GM19455 (cell line): ENCODE results near the gene SHF.
"Not testable (repeated sequence)": the region's sequence is repeated elsewhere in the genome, so short reads cannot be mapped to it uniquely, and the experiment has no call there.

Source experiments
- ATAC-seq: cut with Tn5 transposase; IDR thresholded peaks from one replicate; pipeline ENCODE4 v1.9.1; 2021; ENCODE audit not compliant: unreplicated experiment

Gene SHF

GRCh38 chr15:45148076-45149059 is 39.4 kb downstream of the SHF start:
- no peak for ATAC-seq

GRCh38 chr15:45147606-45148005 is 40.2 kb downstream of the SHF start:
- no peak for ATAC-seq

GRCh38 chr15:45146405-45146804 is 41.4 kb downstream of the SHF start:
- ATAC-seq = no peak

- no peak for ATAC-seq
Observed at GRCh38 chr15:45144775-45145174, 43.0 kb downstream of the SHF start.

- no peak for ATAC-seq
Observed at GRCh38 chr15:45143946-45144345, 43.8 kb downstream of the SHF start.

GRCh38 chr15:45143056-45143455 is 44.7 kb downstream of the SHF start:
- no peak for ATAC-seq

- ATAC-seq = no peak
Observed at GRCh38 chr15:45141386-45141785, 46.4 kb downstream of the SHF start.

GRCh38 chr15:45140557-45141250 is 47.1 kb downstream of the SHF start:
- no peak for ATAC-seq

- ATAC-seq = no peak
Observed at GRCh38 chr15:45139770-45140169, 48.0 kb downstream of the SHF start.

GRCh38 chr15:45138814-45139765 is 48.7 kb downstream of the SHF start:
- ATAC-seq = no peak

- ATAC-seq = no peak
Observed at GRCh38 chr15:45137703-45138102, 50.1 kb downstream of the SHF start.

GRCh38 chr15:45136378-45136764 is 51.4 kb downstream of the SHF start:
- no peak for ATAC-seq

GRCh38 chr15:45135705-45136377 is 51.9 kb downstream of the SHF start:
- ATAC-seq = not testable (repeated sequence)

GRCh38 chr15:45134682-45135604 is 52.8 kb downstream of the SHF start:
- no peak for ATAC-seq

GRCh38 chr15:45134046-45134445 is 53.7 kb downstream of the SHF start:
- no peak for ATAC-seq

- no peak for ATAC-seq
Observed at GRCh38 chr15:45133561-45133920, 54.2 kb downstream of the SHF start.

GRCh38 chr15:45132844-45133560 is 54.8 kb downstream of the SHF start:
- ATAC-seq = no peak

- ATAC-seq = no peak
Observed at GRCh38 chr15:45131510-45131909, 56.3 kb downstream of the SHF start.
